Testis (tissue), 2 donors: ENCODE data around the gene FGFR3.

Experiments used
- POLR2A ChIP-seq: fragments of 450-650 bp; IDR thresholded peaks from one replicate; pipeline ENCODE4 v1.6.1; 2017; ENCODE audit warnings: antibody characterized with exemption, mild to moderate bottlenecking, moderate library complexity
- TF ChIP-seq, protein P1 (sequence below), 3 experiments: fragments of 450-650 bp in 2 of 3; fragments of 200-600 bp in 1 of 3; sonication (generic) in 1 of 3; IDR thresholded peaks; one replicate each; pipeline ENCODE4 v1.5.1; 2016 to 2019; ENCODE audit warnings: antibody characterized with exemption in 3 of 3, mild to moderate bottlenecking in 2 of 3, moderate library complexity in 1 of 3

DNA sequence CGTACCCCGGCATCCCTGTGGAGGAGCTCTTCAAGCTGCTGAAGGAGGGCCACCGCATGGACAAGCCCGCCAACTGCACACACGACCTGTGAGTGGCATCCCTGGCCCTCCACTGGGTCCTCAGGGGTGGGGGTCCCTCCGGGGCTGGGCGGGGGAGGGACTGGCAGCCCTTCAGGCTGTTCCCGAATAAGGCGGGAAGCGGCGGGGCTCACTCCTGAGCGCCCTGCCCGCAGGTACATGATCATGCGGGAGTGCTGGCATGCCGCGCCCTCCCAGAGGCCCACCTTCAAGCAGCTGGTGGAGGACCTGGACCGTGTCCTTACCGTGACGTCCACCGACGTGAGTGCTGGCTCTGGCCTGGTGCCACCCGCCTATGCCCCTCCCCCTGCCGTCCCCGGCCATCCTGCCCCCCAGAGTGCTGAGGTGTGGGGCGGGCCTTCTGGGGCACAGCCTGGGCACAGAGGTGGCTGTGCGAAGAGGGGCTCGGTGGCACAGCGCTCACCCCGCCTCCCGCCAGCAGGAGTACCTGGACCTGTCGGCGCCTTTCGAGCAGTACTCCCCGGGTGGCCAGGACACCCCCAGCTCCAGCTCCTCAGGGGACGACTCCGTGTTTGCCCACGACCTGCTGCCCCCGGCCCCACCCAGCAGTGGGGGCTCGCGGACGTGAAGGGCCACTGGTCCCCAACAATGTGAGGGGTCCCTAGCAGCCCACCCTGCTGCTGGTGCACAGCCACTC, 13.7 kb downstream of the FGFR3 start:
- TF ChIP-seq POLR2A = no peak
- TF ChIP-seq, protein P1, sequence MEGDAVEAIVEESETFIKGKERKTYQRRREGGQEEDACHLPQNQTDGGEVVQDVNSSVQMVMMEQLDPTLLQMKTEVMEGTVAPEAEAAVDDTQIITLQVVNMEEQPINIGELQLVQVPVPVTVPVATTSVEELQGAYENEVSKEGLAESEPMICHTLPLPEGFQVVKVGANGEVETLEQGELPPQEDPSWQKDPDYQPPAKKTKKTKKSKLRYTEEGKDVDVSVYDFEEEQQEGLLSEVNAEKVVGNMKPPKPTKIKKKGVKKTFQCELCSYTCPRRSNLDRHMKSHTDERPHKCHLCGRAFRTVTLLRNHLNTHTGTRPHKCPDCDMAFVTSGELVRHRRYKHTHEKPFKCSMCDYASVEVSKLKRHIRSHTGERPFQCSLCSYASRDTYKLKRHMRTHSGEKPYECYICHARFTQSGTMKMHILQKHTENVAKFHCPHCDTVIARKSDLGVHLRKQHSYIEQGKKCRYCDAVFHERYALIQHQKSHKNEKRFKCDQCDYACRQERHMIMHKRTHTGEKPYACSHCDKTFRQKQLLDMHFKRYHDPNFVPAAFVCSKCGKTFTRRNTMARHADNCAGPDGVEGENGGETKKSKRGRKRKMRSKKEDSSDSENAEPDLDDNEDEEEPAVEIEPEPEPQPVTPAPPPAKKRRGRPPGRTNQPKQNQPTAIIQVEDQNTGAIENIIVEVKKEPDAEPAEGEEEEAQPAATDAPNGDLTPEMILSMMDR (IDR thresholded peaks at IDR 0.05) = no peak
